MG63 (cell line): ENCODE measurements around the gene TEX19. TPM values are rescaled to one million over a fixed set of nuclear protein-coding genes. Genes with fewer than 3 reads are reported as not detected.
A peak's percentile ranks its signal among the peaks of the same experiment; 100 is the strongest.
"Not testable (repeated sequence)": the region's sequence is repeated elsewhere in the genome, so short reads cannot be mapped to it uniquely, and the experiment has no call there.

Source experiments
- DNase-seq: peaks from one replicate; pipeline ENCODE4 v3.0.0-alpha.2; 2020
- H3K27me3 ChIP-seq: fragments of 250-450 bp; sonication (Bioruptor Pico); 2 replicates; pipeline ENCODE4 v1.5.1; 2020; ENCODE audit warnings: mild to moderate bottlenecking, moderate library complexity
- H3K36me3 ChIP-seq: fragments of 250-450 bp; sonication (Bioruptor Pico); 2 replicates; pipeline ENCODE4 v1.5.1; 2020; ENCODE audit warnings: mild to moderate bottlenecking, moderate library complexity
- H3K4me3 ChIP-seq: fragments of 250-450 bp; sonication (Bioruptor Pico); 2 replicates; pipeline ENCODE4 v1.5.1; 2020; ENCODE audit warnings: mild to moderate bottlenecking, moderate library complexity
- H3K9me3 ChIP-seq: fragments of 250-450 bp; sonication (Bioruptor Pico); 2 replicates; pipeline ENCODE4 v1.5.1; 2020; ENCODE audit warnings: mild to moderate bottlenecking, moderate library complexity
- total RNA-seq: library from RNA; depleted of rRNA; stranded (reverse); fragments of >200 nt; shearing (Covaris generic); gene quantifications from 2 replicates; pipeline ENCODE4 v1.2.3, GENCODE V29; 2014; ENCODE audit warnings: low replicate concordance; rRNA removed

Gene TEX19
- total RNA-seq, 1 experiment from 2014 or later: 2.3 TPM

DNA sequence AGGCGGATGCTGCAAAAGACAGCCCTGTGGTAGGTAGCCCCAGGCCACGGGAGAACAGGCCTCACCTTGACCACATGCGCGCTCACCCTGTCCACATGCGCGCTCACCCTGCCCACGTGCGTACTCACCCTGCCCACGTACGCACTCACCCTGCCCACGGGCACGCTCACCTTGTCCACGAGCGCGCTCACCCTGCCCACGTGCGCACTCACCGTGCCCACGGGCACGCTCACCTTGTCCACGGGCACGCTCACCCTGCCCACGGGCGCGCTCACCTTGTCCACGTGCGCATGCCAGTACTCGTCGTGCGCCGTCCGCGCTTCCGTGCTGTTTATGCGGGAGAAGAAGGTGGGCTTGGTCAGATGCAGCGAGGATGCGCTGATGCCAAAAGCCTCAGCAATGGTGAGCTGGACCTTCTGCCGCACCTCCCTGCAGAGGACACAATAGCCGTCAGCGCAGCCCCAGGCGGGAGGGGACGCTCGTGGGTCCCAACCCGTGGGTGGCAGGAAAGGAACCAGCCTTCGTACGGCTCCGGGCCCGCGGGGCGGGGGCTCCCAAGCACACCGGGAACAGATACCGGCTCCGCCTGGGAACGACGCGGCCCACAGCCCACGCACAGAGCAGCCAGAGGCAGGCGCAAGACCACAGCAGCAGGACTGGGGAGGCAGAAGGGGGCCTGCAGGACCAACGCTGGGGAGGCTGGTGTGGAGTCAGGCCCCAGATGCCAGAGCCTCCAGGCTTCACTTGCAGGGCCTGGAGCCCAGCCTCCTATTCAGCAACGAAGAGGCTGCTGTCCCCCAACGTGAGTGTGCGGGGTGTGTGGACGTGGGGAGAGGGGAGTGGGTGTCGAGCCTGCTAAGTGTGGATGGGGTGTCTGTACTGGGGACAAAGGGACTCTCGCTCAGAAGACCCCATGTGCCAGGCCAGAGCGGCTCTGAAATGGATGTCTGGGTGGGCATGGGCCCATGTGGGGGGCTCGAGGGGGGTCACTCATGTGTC, 44.9 kb downstream of the TEX19 start:
- H3K9me3 ChIP-seq: no peaks in the 10 kb centered on the region
- no peak for DNase-seq
- no peak overlapping the region for H3K4me3 ChIP-seq
- H3K36me3 ChIP-seq: peaks cover 5% of the 10 kb centered on the region; the same call in 1 of the 2 replicates
- no peaks in the 10 kb centered on the region for H3K27me3 ChIP-seq

- no peak for DNase-seq
- no peaks in the 10 kb centered on the region for H3K9me3 ChIP-seq
- peaks cover 5% of the 10 kb centered on the region; the same call in 1 of the 2 replicates for H3K36me3 ChIP-seq
- no peaks in the 10 kb centered on the region for H3K27me3 ChIP-seq
- H3K4me3 ChIP-seq: no peak overlapping the region
Measured at GRCh38 chr17:82405051-82405450, 46.0 kb downstream of the TEX19 start.

GRCh38 chr17:82406131-82406671, 47.2 kb downstream of the TEX19 start:
- Histone ChIP-seq H3K9me3 (no peaks in the 10 kb centered on the region), H3K27me3 (no peaks in the 10 kb centered on the region), H3K36me3 (peaks cover 3% of the 10 kb centered on the region; the same call in 1 of the 2 replicates), H3K4me3 (no peak overlapping the region)
- DNase-seq: no peak

GRCh38 chr17:82407255-82407654, 48.2 kb downstream of the TEX19 start:
- peak; percentile 73 for DNase-seq
- Histone ChIP-seq H3K9me3 (no peaks in the 10 kb centered on the region), H3K27me3 (no peaks in the 10 kb centered on the region), H3K4me3 (no peak overlapping the region), H3K36me3 (no peaks in the 10 kb centered on the region)

DNA sequence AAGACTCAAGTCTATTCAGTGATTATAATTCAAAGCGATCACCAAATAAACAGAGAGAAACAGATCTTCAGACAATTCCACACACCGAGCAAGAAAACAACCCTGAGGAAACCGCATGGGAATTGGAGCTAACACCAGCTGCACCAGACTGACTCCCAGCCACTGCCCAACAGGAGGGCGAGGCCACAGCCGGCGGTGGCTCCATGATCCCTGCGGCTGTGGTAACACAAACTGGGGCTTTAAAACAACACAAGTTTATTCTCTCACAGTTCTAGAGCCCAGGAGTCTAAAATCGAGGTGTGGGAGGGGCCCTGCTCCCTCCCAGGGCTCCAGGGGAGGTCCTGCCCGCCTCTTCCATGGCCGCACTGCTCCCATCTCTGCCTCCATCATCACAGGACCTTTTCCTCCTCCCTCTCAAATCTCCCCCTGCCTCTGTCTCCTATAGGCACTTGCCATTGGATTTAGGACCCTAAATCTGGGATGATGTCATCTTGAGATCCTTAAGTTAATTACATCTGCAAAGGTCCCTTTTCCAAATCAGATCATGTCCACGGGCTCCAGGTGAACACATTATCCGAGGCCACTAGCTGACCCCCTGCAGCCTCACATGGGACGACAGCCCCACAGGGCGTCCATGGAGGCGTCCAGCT, 49.4 kb downstream of the TEX19 start:
- Histone ChIP-seq H3K27me3 (no peaks in the 10 kb centered on the region), H3K4me3 (no peak overlapping the region), H3K36me3 (no peaks in the 10 kb centered on the region), H3K9me3 (no peaks in the 10 kb centered on the region)
- DNase-seq: no peak

DNA sequence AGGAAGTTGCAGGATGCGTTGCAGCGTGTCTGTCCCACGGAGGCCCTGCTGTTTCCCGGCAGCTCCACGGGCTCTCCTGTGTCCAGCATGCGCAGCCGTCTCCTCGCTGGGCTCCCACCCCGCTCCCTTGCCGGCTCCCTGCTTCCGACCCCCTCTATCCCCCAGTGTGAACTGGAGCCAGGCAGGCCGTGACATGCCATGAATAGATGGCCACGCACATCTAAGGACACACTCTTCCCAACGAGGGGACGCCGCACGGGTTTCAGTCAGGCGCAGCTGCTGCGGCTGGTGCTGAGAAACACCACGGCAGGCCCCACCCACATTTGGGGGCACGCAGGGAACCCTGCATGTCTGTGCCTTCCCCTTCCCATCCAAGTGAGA, 49.9 kb downstream of the TEX19 start:
- H3K27me3 ChIP-seq: no peaks in the 10 kb centered on the region
- no peaks in the 10 kb centered on the region for H3K36me3 ChIP-seq
- DNase-seq: no peak
- no peak overlapping the region for H3K4me3 ChIP-seq
- no peaks in the 10 kb centered on the region for H3K9me3 ChIP-seq

GRCh38 chr17:82410014-82410716, 51.1 kb downstream of the TEX19 start:
- Histone ChIP-seq H3K9me3 (no peaks in the 10 kb centered on the region), H3K27me3 (no peaks in the 10 kb centered on the region), H3K4me3 (no peak overlapping the region), H3K36me3 (no peaks in the 10 kb centered on the region)
- DNase-seq: no peak

DNA sequence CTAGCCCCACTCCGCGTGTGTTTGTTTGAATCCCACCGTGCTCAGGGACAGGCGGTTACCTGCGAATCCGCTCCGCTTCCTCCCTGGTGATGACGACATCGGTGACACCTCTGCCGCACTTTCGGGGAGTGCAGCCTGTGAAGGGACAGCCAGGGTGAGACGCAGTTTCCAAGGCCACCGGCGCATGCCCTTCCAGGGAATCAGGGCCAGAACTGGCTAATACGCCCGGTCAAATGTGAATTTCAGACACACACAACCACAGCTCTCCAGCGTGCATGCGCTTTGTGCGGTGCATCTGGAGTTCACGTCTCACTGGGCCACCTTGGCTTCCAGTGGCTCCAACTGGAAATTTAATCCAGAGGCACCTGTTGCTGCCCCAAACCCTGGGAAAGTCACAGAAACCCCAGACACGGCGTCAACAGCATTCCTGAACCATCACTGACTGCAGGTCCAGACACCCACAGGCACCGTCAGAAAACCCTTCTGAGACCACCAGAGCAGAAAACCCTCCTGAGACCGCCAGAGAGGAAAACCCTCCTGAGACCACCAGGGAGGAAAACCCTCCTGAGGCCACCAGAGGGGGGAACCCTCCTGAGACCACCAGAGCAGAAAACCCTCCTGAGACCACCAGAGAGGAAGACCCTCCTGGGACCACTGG, 52.5 kb downstream of the TEX19 start:
- no peak for DNase-seq
- no peak overlapping the region for H3K4me3 ChIP-seq
- H3K27me3 ChIP-seq: no peaks in the 10 kb centered on the region
- H3K36me3 ChIP-seq: no peaks in the 10 kb centered on the region
- H3K9me3 ChIP-seq: no peaks in the 10 kb centered on the region

DNA sequence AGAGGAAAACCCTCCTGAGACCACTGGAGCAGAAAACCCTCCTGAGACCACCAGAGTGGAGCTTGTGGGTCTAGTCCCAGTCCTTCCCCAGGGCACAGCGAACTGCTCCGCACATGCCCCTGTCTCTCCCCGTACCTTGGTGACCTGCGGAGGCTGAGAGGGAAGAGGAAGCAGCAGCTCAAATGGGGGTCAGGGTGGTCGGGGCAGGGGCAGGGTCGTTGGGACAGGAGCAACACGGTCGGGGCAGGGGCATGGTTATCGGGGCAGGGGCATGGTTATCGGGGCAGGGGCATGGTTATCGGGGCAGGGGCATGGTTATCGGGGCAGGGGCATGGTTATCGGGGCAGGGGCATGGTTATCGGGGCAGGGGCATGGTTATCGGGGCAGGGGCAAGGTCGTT, 53.0 kb downstream of the TEX19 start:
- not testable (repeated sequence) for H3K27me3 ChIP-seq, DNase-seq, H3K9me3 ChIP-seq, H3K36me3 ChIP-seq, H3K4me3 ChIP-seq

GRCh38 chr17:82412535-82413520, 53.8 kb downstream of the TEX19 start:
- Histone ChIP-seq H3K9me3 (no peaks in the 10 kb centered on the region), H3K36me3 (no peaks in the 10 kb centered on the region), H3K27me3 (no peaks in the 10 kb centered on the region), H3K4me3 (no peak overlapping the region)
- DNase-seq: no peak

Other genes with a start within 250 kb of the TEX19 start
- 6.9 and 8.2 TPM in 2 replicates for gene CCDC57, start 146.4 kb upstream of the TEX19 start, total RNA-seq
- gene SLC16A3, start 130.2 kb upstream of the TEX19 start, total RNA-seq: 529 and 652 TPM in 2 replicates
- 60.2 and 104 TPM in 2 replicates for gene CSNK1D, start 85.5 kb upstream of the TEX19 start, total RNA-seq
- not detected in 2 replicates for gene CD7, start 41.6 kb upstream of the TEX19 start, total RNA-seq
- gene SECTM1, start 25.5 kb upstream of the TEX19 start, total RNA-seq: 2.7 and 25.9 TPM in 2 replicates
- gene UTS2R, start 12.5 kb downstream of the TEX19 start, total RNA-seq: not detected in 2 replicates
- gene HEXD, start 59.1 kb downstream of the TEX19 start, total RNA-seq: 12.1 and 15.3 TPM in 2 replicates
- gene OGFOD3, start 59.3 kb downstream of the TEX19 start, total RNA-seq: 21.2 and 33.7 TPM in 2 replicates
- gene CYBC1, start 91.5 kb downstream of the TEX19 start, total RNA-seq: 71.0 and 84.5 TPM in 2 replicates
- gene NARF, start 99.5 kb downstream of the TEX19 start, total RNA-seq: 15.8 and 33.7 TPM in 2 replicates
- 42.6 and 48.5 TPM in 2 replicates for gene FOXK2, start 160.5 kb downstream of the TEX19 start, total RNA-seq